Measurements from ENCODE around the gene CD248. TPM values are rescaled to one million over a fixed set of nuclear protein-coding genes. Genes with fewer than 3 reads are reported as not detected.
"Not testable (repeated sequence)": the region's sequence is repeated elsewhere in the genome, so short reads cannot be mapped to it uniquely, and the experiment has no call there.

CD248 gene
- total RNA-seq, 4 donors from 2014 or later: 6.3 to 23.5 (median 12.3) TPM

- no peak for DNase-seq (ENCODE audit: low spot score in 2 of 2)
- intact Hi-C loops (cut with DNase I; ENCODE audit: low total_unique reads): no loop called here
- WGBS, 2 donors: 22 to 30% methylated on average over 26 of the region's 26 CpGs
- TF ChIP-seq POLR2A (IDR thresholded peaks at IDR 0.05) (no peak), CTCF (IDR thresholded peaks at IDR 0.05) (no peak)
- no peak overlapping the region for H3K4me3 ChIP-seq (ENCODE audit: low read depth, poor library complexity, severe bottlenecking)
These were observed 5.3 kb downstream of the CD248 start for GRCh38 chr11:66311470-66311964.

- DNase-seq (ENCODE audit: low spot score in 2 of 2); intact Hi-C loops (cut with DNase I; ENCODE audit: low total_unique reads); H3K4me3 ChIP-seq (ENCODE audit: low read depth, poor library complexity, severe bottlenecking): not testable (repeated sequence)
- 79 to 82% methylated on average over 18 of the region's 18 CpGs for WGBS, 2 donors
These were observed 5.9 kb downstream of the CD248 start for GRCh38 chr11:66310803-66311440.

GRCh38 chr11:66310324-66310723, 6.5 kb downstream of the CD248 start:
- no peak overlapping the region for H3K4me3 ChIP-seq (ENCODE audit: low read depth, poor library complexity, severe bottlenecking)
- intact Hi-C loops (cut with DNase I; ENCODE audit: low total_unique reads): no loop called here
- 77 to 90% methylated on average over 8 of the region's 8 CpGs for WGBS, 2 donors
- DNase-seq (ENCODE audit: low spot score in 2 of 2): peak in 1 of 2 donors; percentile 83
- no peak for TF ChIP-seq POLR2A (IDR thresholded peaks at IDR 0.05)

- intact Hi-C loops (cut with DNase I; ENCODE audit: low total_unique reads): loop anchor here (5.0 kb wide), 1 partner anchor 78 kb away; no protein-coding TSS in a partner anchor
- TF ChIP-seq CTCF (IDR thresholded peaks at IDR 0.05): no peak
- TF ChIP-seq POLR2A (IDR thresholded peaks at IDR 0.05): no peak
- WGBS, 2 donors: 72% methylated on average over 3 of the region's 3 CpGs
- H3K4me3 ChIP-seq (ENCODE audit: low read depth, poor library complexity, severe bottlenecking): no peak overlapping the region
- DNase-seq (ENCODE audit: low spot score in 2 of 2): no peak
These were observed 7.4 kb downstream of the CD248 start for GRCh38 chr11:66309475-66309874.

GRCh38 chr11:66302656-66303055, 14.2 kb downstream of the CD248 start:
- intact Hi-C loops (cut with DNase I; ENCODE audit: low total_unique reads): no loop called here
- no peak overlapping the region for H3K4me3 ChIP-seq (ENCODE audit: low read depth, poor library complexity, severe bottlenecking)
- TF ChIP-seq CTCF (IDR thresholded peaks at IDR 0.05) (no peak), POLR2A (IDR thresholded peaks at IDR 0.05) (no peak)
- WGBS, 2 donors: 86 to 89% methylated on average over 12 of the region's 12 CpGs
- DNase-seq (ENCODE audit: low spot score in 2 of 2): no peak

GRCh38 chr11:66299186-66299585, 17.7 kb downstream of the CD248 start:
- 65 to 81% methylated on average over 3 of the region's 3 CpGs for WGBS, 2 donors
- intact Hi-C loops (cut with DNase I; ENCODE audit: low total_unique reads): no loop called here
- DNase-seq (ENCODE audit: low spot score in 2 of 2): no peak
- no peak for TF ChIP-seq POLR2A (IDR thresholded peaks at IDR 0.05)
- no peak overlapping the region for H3K4me3 ChIP-seq (ENCODE audit: low read depth, poor library complexity, severe bottlenecking)

- TF ChIP-seq CTCF (IDR thresholded peaks at IDR 0.05) (no peak), POLR2A (IDR thresholded peaks at IDR 0.05) (no peak)
- no peak overlapping the region for H3K4me3 ChIP-seq (ENCODE audit: low read depth, poor library complexity, severe bottlenecking)
- WGBS, 2 donors: 66 to 74% methylated on average over 8 of the region's 8 CpGs
- intact Hi-C loops (cut with DNase I; ENCODE audit: low total_unique reads): no loop called here
- no peak for DNase-seq (ENCODE audit: low spot score in 2 of 2)
These were observed 19.2 kb downstream of the CD248 start for GRCh38 chr11:66297610-66298009.
